ENCODE results near the gene NANOGP8. TPM values are rescaled to one million over a fixed set of nuclear protein-coding genes. Genes with fewer than 3 reads are reported as not detected.

Gene NANOGP8
- total RNA-seq, 2 donors from 2014 or later, result 1.6 TPM; not detected in 1

DNA sequence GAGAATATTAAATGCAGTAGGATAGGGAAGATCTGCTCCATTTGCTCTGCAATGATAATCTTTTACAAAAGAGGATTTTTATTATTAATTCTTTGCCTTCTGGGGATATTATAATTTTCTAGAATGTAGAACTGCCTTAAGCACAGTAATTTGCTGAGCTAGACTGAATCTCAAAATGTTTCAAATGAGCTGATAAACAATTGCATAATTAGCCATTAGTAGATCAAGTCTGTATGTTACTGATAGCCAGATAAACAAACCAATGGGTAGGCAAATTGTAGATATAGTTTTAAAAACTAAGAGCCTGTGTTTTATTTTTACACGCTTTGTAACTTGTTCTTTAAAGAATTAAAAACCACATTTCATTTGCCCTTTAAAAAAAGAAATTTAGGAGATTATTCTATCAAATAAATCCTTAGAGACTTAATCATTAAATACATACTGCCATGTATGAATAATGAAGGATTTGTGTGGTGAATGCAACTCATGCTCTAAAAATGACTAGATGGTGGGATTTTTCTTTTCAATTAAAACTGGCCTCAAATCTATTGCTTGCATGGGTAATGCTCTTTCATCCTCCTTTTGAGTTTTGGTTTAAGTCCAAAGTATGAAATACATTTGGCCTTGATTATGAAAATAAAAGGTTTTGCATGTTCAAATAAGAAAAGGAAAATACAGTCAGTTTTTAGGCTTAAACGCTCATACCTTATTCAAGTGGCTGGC, 32.6 kb upstream of the NANOGP8 start:
- TF ChIP-seq CTCF (IDR thresholded peaks at IDR 0.05) (no peak), POLR2A (IDR thresholded peaks at IDR 0.05) (no peak)
- intact Hi-C loops (cut with DNase I), result no loop called here
- DNase-seq, result no peak
- 70 to 84% methylated on average over 2 of the region's 2 CpGs for WGBS, 2 donors
- Histone ChIP-seq H3K4me3 (no peak overlapping the region), H3K27ac (no peak overlapping the region), H3K36me3 (replicated peaks in 1 of 2; ENCODE audit: insufficient read depth in 1 of 2, low read depth in 2 of 2) (no peaks in the 10 kb centered on the region), H3K9me3 (no peaks in the 10 kb centered on the region), H3K27me3 (no peaks in the 10 kb centered on the region), H3K4me1 (peaks cover 17% of the 10 kb centered on the region)
- ATAC-seq, result no peak

- H3K27me3 ChIP-seq, result no peaks in the 10 kb centered on the region
- no peak overlapping the region for H3K27ac ChIP-seq
- H3K36me3 ChIP-seq (replicated peaks in 1 of 2; ENCODE audit: insufficient read depth in 1 of 2, low read depth in 2 of 2), result no peaks in the 10 kb centered on the region
- no peak for TF ChIP-seq POLR2A (IDR thresholded peaks at IDR 0.05)
- peaks cover 13% of the 10 kb centered on the region for H3K4me1 ChIP-seq
- H3K9me3 ChIP-seq, result no peaks in the 10 kb centered on the region
- intact Hi-C loops (cut with DNase I), result no loop called here
- 44 to 52% methylated on average over 5 of the region's 5 CpGs for WGBS, 2 donors
- ATAC-seq (no peak), DNase-seq (peak in 2 of 4 donors; percentile 12 to 37)
- H3K4me3 ChIP-seq, result no peak overlapping the region
Measured at GRCh38 chr15:35115155-35115725, 30.1 kb upstream of the NANOGP8 start.

DNA sequence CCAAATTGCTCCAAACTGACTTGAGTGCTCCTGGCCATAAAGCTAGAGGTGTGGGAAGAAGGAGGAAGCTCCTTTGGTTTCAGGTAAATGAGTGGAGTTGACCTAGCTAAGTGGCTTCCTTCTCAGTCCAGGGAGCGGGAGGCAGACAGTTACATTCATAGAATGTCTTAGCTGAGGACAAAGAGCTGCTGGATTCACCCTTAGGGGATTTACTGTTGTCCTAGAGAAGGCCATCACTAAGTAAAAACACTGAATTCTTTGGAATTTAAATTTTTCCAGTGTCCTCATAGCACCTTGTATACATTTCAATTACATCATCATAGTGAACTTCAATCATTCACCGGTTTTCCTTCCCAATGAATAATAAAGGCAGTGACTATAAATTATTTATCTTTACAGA, 27.3 kb upstream of the NANOGP8 start:
- no peak overlapping the region for H3K27ac ChIP-seq
- H3K36me3 ChIP-seq (replicated peaks in 1 of 2; ENCODE audit: insufficient read depth in 1 of 2, low read depth in 2 of 2), result no peaks in the 10 kb centered on the region
- intact Hi-C loops (cut with DNase I), result no loop called here
- H3K9me3 ChIP-seq, result no peaks in the 10 kb centered on the region
- H3K4me3 ChIP-seq, result no peak overlapping the region
- ATAC-seq (no peak), DNase-seq (no peak)
- H3K4me1 ChIP-seq, result no peaks in the 10 kb centered on the region
- TF ChIP-seq POLR2A (IDR thresholded peaks at IDR 0.05) (no peak), CTCF (IDR thresholded peaks at IDR 0.05) (no peak)
- no peaks in the 10 kb centered on the region for H3K27me3 ChIP-seq
- 94 to 99% methylated on average over 2 of the region's 2 CpGs for WGBS, 2 donors

GRCh38 chr15:35111861-35112260, 26.8 kb upstream of the NANOGP8 start:
- H3K36me3 ChIP-seq (replicated peaks in 1 of 2; ENCODE audit: insufficient read depth in 1 of 2, low read depth in 2 of 2), result no peaks in the 10 kb centered on the region
- DNase-seq (no peak), ATAC-seq (no peak)
- intact Hi-C loops (cut with DNase I), result no loop called here
- H3K27me3 ChIP-seq, result no peaks in the 10 kb centered on the region
- no peak overlapping the region for H3K4me3 ChIP-seq
- TF ChIP-seq CTCF (IDR thresholded peaks at IDR 0.05) (no peak), POLR2A (IDR thresholded peaks at IDR 0.05) (no peak)
- H3K4me1 ChIP-seq, result no peaks in the 10 kb centered on the region
- H3K27ac ChIP-seq, result no peak overlapping the region
- H3K9me3 ChIP-seq, result no peaks in the 10 kb centered on the region

- Histone ChIP-seq H3K4me3 (no peak overlapping the region), H3K4me1 (no peaks in the 10 kb centered on the region), H3K9me3 (no peaks in the 10 kb centered on the region), H3K36me3 (replicated peaks in 1 of 2; ENCODE audit: insufficient read depth in 1 of 2, low read depth in 2 of 2) (no peaks in the 10 kb centered on the region), H3K27me3 (no peaks in the 10 kb centered on the region), H3K27ac (no peak overlapping the region)
- TF ChIP-seq POLR2A (IDR thresholded peaks at IDR 0.05) (no peak), CTCF (IDR thresholded peaks at IDR 0.05) (no peak)
- ATAC-seq, result no peak
- no peak for DNase-seq
- intact Hi-C loops (cut with DNase I), result no loop called here
Measured at GRCh38 chr15:35108453-35108852, 23.4 kb upstream of the NANOGP8 start.

Data from body of pancreas (tissue), 4 donors.